M059J (cell line): Measurements from ENCODE around the gene RCL1. TPM values are rescaled to one million over a fixed set of nuclear protein-coding genes. Genes with fewer than 3 reads are reported as not detected.
A peak's percentile ranks its signal among the peaks of the same experiment; 100 is the strongest.

Source experiments
- DNase-seq: peaks from one replicate; pipeline ENCODE4 v3.0.0-alpha.2; 2012; ENCODE audit warnings: low read depth
- total RNA-seq: library from RNA; depleted of rRNA; stranded (reverse); fragments of >200 nt; shearing (Covaris generic); gene quantifications from 2 replicates; pipeline ENCODE4 v1.2.3, GENCODE V29; 2014

Gene RCL1
- total RNA-seq, 1 experiment from 2014 or later, result 15.4 TPM

DNA sequence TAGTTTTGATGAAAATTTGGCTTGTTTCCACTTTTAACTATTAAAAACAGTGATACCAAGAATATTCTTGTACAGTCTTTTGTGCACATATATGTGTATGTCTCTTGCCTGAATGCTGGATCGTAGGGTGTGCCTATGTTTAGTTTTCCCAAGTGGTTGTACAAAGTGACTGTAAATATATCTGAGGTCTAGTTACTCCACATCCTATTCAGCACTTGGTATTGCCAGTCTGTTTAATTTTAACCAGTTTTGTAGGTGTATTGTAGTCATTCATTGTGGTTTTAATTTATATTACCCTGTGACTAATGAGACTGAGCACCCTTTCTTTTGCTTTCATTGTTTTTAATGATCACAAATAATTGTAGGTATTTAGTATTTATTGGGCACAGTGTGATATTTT is 17.8 kb downstream of the RCL1 start:
- no peak for DNase-seq

DNA sequence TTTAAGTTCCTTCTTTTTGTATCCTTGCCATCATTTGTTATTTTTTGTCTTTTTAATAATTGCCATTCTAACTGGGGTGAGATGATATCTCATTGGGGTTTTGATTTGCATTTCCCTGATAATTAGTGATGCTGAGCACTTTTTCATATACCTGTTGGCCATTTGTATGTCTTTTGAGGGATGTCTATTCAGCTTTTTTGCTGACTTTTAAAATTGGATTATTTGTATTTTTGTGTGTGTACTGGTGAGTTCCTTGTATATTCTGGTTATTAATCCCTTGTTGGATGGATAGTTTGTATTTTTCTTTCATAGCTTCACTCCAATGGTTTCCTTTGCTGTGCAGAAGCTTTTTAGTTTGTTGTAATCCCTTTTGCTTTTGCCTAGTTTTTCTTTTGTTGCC is 19.1 kb downstream of the RCL1 start:
- DNase-seq, result no peak

DNA sequence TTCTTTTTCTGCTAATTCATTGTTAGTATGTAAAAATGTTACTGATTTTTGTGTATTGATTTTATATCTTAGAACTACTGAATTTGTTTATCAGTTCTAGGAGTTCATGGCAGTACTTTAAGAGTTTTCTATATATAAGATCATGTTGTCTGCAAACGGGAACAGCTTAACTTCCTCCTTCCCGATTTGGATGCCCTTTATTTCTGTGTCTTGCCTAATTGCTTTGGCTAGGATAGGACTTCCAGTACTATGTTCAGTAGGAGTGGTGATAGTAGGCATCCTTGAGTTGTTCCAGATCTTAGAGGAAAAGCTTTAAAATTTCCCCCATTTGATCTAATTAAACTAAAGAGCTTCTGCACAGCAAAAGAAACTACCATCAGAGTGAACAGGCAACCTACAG is 20.1 kb downstream of the RCL1 start:
- no peak for DNase-seq

DNA sequence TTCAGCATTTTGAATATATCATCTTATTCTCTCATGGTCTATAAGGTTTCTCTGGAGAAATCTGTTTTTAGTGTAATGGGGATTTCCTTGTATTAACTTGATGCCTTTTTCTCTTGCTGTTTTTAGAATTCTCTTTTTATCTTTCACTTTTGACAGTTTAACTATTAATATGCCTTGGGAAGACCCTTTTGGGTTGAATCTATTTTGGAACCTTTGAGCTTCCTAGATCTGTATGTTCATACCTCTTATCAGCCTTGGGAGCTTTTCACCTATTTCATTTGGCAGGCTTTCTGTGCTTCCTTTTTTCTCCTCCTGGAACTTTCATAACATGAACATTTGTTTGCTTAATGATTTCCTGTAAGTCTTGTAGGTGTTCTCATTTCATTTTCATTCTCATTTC is 22.2 kb downstream of the RCL1 start:
- DNase-seq, result no peak

DNA sequence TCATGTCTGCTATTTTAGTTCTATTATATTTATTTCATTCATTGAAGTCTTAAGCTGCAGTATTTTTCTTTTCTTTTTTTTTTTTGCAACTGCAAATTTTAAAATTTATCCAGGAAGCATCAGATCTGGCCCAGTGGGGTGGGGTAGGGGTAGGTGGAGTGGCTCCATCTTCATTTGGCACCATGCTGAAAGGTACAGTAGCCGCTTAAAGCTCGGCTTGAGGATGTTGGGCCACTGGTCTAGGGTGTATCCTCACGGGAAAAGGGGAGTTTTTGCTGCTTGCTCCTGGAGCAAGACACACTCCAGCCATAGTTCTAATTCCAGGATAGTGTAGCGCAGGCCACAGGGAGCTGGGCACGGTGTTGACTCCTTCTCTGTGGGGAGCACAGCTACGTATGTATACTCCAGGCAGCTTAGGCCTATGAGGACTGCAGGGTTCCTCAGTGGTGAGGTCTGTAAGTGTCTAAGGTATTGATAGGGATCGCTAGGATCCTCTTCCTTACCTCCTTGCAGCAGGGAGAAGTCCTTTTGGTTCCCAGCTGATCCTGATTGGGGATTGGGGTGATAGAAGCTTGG is 22.7 kb downstream of the RCL1 start:
- no peak for DNase-seq

DNA sequence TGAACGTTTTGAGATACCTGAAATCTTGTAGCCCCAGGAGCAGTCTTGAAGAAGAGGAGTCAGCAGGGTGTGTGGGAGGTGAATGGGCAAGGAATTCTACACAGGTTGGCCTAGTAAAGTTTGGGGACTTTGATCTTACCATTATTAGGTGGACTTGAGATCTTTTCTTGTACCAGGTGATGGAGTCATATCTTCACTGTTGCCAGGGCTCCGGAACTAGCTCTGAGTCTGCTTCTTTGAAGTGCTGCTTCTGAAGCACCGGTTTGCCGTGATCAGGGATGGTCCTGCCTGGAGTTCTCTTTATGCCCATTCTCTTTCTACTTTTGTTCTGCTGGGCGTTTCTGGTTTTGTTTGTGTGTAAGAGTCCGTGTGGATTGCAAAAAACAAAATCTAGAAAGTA is 27.4 kb downstream of the RCL1 start:
- no peak for DNase-seq

DNA sequence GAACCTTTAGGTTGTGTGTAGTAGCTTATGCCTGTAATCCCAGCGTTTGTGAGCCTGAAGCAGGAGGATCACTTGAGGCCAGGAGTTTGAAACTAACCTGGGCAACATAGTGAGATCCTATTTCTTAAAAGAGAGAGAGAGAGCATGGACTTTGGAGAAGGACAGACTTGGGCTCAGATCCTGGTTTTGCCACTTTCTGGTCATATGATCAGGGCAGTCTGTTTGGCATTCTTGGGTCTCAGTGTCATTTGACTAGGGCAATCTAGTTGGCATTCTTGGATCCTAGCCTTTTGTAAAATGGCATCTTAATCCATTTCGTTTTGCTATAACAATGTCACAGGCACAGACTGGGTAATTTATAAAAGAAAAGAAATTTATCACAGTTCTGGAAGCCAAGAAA is 28.4 kb downstream of the RCL1 start:
- DNase-seq, result no peak

DNA sequence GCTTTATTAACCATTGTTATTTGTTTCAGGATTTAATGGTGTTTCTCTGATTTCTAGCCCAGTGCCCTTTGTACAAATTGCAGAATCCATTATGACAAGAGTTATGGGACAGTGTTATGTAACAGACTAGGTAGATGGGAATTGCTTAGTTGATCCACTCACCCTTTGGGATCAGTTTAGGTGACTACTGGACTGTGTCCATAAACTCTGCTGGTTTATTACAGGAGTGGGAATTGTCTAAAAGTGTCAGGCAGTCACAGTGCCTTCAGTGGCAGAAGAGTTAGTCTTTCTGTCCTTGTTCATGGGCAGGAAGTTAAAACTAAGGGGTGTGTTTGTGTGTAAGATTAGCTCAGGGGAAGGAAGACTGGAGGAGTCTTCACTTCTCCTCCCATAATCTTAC is 29.3 kb downstream of the RCL1 start:
- DNase-seq, result no peak

DNA sequence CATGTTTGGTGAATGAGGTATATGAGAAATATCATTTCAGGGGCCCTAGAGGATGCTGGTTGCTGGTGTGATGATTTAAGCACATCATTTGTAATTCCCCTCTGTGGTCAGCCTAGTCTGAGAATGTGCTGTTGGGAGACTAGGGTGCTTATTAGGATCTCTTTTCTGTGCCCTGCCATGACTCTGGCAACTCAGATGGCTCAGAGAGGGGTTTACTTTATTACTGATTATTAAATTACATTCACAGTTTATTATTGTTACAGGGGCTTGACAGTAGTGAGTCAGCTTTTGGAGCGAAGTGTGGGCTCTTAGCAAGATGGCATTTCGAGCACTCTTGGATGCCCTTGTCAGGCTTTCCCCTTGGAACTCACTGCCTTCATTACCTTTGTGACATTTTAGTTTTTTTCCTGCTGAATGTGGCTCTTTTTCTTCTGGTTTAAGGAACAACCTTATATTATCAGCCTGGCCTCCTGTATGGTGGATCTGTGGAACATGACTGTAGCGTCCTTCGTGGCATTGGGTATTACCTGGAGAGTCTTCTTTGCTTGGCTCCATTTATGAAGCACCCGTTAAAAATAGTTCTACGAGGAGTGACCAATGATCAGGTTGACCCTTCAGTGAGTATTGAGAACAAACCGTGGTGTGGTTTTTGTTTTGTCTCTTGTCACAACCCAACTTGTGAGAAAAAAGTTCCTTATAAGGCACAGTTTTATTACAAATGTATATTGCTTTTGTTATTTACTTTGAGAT is 33.8 kb downstream of the RCL1 start:
- DNase-seq, result peak; percentile 41

DNA sequence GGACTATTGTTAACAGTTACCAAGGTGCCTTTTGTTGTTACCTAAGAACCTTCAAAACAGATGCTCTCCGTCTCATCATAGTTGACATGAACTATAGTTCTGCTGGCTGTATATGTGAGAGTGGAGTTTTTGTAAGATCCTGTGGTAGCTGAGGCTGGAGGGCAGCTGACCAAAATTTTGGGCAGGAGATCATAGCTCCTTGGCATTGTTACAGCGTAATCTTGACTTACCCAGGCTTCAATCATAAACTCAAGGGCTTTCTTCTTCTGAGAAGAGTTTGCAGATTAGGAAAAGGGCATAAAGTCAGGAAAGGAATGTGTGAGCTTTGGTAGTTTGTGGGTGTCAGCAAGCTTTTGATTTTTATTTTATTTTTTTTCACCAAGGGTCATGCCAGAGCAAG is 34.5 kb downstream of the RCL1 start:
- no peak for DNase-seq

DNA sequence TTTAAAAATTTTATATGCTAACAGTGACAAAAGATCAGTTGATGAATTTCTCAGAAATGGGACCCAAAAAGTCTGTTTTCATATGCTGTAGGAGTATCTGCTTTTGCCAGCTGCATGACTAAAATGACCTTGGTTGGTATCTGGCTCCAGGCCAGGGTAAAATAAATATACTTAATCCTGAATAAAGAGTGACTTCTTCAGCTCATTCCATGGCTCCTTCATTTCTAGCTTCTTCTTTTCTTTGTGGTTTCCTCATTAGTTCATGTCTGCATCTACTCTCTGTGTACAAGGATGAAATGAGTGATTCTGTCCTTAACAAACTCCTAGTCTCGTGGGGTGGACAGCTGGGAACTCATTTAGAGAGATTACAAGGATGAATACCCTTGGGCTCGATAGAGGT is 36.0 kb downstream of the RCL1 start:
- DNase-seq, result peak; percentile 74

DNA sequence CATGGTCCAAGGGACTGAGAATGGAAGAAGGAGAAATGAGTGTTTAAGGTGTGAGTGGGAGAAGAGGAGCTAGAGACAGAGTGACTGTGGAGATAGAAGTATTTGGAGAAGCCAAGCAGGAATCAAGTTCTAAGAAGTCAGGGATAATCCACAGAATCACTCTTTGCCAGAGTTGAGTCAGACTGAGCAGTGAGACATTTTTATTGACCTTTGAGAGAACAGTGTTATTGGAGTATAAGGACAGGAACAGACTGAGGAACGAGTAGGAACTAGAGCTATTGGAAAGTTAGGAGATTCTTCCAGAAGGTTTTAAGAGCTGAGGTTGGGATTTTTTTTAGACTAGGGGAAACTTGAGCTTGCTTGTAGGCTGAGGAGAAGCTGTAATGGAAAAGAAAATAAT is 37.2 kb downstream of the RCL1 start:
- peak; percentile 58 for DNase-seq

DNA sequence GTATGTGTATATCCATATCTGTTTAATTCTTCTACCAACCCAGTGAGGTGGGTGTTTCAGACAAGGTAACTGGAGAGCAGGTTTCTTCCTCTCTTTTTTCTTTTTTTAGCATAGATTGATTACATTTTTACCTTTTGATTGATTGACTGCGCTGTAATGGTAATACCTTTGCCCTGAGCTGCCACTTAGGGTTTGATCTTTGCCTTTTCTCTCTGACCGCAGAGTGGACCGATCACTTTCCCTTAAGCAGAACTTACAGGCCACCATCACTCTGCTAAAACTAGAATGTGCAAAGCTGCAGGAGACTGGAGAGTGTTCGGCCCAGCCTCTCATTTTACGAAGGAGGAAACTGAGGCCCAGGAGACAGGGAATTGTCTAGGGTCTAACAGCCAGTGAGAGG is 38.0 kb downstream of the RCL1 start:
- DNase-seq, result no peak

DNA sequence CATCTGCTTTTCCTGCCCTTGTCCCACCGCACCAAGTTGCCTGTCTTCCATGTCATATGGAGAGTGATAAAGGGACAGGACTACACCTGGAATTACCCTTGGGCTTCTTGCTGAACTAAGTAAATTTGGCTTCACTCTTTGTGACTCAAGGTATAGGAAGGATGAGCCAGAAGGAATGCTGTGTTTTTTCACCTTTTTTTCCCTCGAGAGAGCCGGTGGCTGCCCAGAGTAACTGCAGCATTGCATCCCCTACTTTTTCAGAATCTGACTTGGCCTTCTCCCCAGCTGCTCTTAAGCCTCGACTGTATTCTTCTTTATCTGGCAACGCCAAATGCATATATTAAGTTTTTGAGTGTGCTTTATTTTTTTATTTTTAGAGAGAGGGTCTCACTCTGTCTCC is 38.4 kb downstream of the RCL1 start:
- DNase-seq, result peak; percentile 23

DNA sequence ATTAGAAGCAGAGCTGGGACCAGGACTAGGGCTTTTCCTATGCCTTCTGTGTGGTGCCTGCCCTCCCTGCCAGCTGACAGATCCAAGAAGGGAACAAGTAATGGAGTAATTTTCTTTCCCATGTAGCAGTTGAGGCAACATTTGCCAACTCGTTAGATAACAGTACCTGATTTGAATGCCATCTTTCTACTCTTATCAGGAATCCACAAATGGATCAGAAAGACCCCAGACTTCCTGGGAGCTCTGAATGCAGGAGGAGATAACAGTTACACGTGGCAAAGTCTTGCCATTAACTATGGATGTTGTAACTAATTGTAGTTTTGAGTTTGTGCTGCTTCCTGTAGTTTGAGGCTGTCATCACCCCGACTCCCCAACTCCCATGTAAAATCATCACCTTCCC is 39.2 kb downstream of the RCL1 start:
- DNase-seq, result no peak

DNA sequence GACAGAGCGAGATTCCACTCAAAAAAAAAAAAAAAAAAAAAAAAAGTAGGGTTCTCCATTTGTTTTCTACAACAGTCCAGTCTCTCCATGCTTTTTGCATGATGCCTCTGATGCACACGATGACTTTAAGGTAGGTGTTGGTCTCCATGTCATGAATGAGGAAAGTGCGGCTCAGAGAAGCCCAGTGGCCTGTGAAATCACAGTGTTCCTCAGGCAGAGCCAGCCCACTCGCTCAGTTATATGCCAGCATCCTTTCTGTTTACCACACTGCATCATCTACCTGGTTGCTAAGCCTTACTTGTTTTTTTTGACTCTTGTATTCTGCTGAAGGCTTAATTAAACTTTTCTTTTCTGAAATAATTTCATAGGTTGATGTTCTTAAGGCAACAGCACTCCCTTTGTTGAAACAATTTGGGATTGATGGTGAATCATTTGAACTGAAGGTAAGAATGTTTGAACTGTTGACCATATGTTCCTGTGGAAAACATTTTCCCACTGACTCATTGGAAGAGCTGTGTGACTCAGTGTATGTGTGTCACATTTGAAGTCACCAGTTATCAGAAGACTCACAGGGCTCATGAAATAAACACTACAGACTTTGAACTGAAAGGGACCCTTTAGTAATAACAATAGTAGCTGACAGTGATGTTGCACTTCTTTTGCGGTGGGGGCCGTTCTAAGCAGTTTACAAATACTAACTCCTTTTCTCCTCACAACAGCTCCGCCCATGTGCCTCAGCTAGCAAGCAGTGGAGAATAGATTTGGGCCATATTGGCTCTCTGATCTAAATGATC is 40.2 kb downstream of the RCL1 start:
- peak; percentile 100 for DNase-seq

DNA sequence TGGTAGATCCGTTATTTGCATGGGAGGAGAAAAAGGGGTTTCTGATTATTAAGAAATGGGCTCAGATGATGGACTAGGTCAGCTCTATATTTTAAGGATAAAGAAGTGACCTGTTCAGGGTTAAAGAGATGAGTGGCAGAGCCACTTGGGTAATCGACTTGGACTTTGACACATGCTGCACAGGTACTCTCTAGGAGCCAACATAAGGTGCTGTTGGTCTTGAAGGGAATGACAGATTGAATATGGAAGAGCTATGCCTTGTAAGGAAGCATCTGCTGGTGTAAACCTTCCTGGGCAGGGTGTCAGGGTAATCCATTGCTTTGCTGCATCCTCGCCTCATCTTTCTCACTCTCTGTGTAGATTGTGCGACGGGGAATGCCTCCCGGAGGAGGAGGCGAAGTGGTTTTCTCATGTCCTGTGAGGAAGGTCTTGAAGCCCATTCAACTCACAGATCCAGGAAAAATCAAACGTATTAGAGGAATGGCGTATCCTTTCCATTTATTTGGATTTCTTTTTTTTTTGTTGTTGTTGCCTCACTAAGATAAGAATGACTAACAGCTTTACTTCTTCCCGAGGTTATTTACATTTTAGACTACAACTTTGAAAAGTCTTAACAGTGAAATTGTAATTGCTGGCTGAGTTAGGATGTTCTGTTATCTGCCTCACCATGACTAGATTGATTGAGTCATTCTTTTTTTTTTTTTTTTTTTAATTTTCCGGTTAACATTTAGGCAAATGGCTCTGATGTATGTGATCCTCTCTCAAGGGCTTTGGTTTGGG is 41.2 kb downstream of the RCL1 start:
- DNase-seq, result peak; percentile 74

DNA sequence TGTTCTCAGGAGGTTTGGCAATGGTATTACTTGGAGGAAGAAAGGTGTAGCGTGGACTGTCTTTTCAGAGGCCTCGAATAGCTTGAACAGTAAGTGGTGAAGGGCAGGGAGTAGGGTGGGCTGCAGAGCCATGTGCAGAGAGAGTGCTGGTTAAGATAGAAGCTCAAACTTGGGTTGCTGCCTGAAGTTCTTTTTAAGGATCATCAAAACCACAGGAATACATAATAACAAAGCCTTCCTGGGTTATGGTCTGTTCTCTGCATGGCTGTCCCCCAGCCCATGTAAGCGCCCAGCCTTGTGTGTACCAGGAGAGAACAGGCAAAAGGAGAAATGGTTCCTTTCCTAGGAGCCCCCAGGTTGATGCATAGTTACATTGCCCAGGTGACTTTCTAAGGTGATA is 43.9 kb downstream of the RCL1 start:
- DNase-seq, result peak; percentile 24

DNA sequence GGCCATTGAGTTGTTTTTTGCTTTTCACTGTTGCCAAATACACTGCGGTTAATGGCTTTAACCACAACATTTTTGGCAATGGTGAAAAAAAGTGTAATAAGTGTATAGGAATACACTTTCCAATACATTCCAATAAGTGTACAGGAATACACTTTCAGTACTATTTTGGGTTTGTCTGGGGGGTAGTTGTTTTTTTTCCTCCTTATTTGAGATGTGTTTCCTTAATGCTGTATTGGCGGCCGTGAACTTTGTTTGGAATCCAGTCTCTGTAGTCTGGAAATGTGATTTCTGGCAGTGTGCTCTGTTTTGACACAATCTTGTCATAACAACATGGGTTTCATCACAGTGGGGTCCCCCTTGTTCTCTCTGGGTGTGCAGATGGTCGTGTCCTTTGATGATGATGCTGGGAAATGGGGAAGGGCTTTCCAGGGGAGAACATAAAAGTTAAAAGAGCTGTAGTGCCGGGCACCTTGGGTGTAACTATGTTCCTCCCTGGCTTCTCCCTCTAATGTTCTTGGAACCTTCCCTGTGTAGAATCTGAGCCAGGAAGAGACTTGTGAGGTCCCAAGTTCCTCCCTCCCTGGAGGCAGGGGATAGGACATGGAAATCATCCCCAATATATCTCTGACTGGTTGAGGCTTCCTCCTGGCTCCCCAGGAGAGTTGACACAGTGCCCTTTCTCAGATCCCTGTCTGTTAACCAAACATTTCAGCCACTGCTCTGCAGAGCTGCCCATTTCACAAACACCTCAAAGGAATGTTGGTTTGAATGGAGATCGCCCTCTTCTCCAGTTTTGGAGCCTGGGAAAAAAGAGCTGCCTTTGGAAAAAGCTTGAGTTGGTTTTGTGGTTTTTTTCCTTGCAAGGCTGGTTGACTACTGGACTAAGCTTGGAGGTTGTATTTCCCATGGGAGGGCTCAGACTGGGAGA is 44.8 kb downstream of the RCL1 start:
- peak; percentile 96 for DNase-seq

DNA sequence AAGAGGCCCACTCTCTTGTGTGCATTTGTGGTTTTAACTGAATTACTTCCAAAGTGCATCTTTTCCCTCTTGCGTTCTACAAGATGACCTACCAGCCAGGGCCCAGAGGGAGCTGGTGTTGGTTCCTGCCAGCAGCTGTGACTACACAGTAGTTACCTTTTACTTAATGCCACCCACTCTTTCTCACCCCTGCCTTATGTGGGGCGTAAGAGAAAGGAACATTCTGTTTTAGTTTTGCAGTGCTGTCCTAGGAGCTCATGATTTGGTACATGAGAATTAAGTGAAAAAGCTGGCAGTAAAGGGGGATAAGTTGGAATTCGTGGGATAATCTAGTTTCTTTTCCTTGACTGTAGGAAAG is 45.4 kb downstream of the RCL1 start:
- DNase-seq, result no peak

DNA sequence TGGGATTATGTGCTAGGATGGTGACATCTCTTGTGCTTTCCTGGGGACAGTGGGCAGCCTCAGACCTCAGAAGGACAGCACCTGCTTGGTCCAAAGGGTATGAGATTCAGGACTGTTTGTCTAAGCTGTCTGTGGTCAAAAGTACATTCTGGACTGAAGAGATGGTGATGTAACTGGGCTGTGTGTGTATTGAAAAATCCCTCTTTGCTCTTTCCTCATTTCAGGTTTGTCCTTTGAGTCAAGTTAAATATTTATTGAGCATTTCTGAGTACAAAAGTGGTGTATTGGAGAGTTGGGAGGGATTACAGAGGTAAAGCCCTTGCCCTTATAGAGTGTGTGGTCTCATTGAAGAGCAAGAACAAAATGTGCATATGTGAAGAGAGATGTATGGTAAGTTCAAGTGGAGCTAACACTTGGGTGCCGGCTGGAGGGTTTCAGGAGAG is 46.7 kb downstream of the RCL1 start:
- DNase-seq, result no peak
